Esophagus squamous epithelium (tissue), 5 donors: ENCODE data around the gene RIOK1. TPM values are rescaled to one million over a fixed set of nuclear protein-coding genes. Genes with fewer than 3 reads are reported as not detected.
"Not testable (repeated sequence)": the region's sequence is repeated elsewhere in the genome, so short reads cannot be mapped to it uniquely, and the experiment has no call there.

Source experiments
- DNase-seq: peaks from one replicate; lab custom pipeline; 2025; lab: John Stamatoyannopoulos, UW
- H3K27ac ChIP-seq, 4 donors: fragments of 200-600 bp; sonication (generic); one replicate each; pipeline ENCODE4 v1.5.1; 2016 to 2019; ENCODE audit warnings: mild to moderate bottlenecking in 1 of 4
- H3K27me3 ChIP-seq, 4 donors: fragments of 200-600 bp; sonication (generic); 1 replicate in 3 of 4; 2 replicates in 1 of 4; pipeline versions ENCODE4 v1.5.1 to v1.6.0; 2017 to 2021; ENCODE audit warnings: antibody characterized with exemption in 1 of 4
- H3K36me3 ChIP-seq, 3 donors: fragments of 200-600 bp; sonication (generic); one replicate each; pipeline ENCODE4 v1.5.1; 2016 to 2019
- H3K4me1 ChIP-seq, 3 donors: fragments of 200-600 bp; sonication (generic); one replicate each; pipeline ENCODE4 v1.5.1; 2017 to 2019
- H3K4me3 ChIP-seq, 4 donors: fragments of 200-600 bp; sonication (generic); 1 replicate in 3 of 4; 2 replicates in 1 of 4; pipeline ENCODE4 v1.5.1; 2016 to 2019; ENCODE audit warnings: mild to moderate bottlenecking in 2 of 4, moderate library complexity in 1 of 4
- H3K9me3 ChIP-seq, 3 donors: fragments of 200-600 bp; sonication (generic); one replicate each; pipeline ENCODE4 v1.5.1; 2016 to 2019
- CTCF ChIP-seq, 6 experiments: fragments of 450-650 bp in 4 of 6; fragments of 200-600 bp in 2 of 6; sonication (generic) in 2 of 6; IDR thresholded peaks; one replicate each; pipeline ENCODE4 v1.5.1; 2016 to 2019; ENCODE audit warnings: antibody characterized with exemption in 6 of 6, mild to moderate bottlenecking in 4 of 6, moderate library complexity in 4 of 6
- POLR2A ChIP-seq, 4 donors: fragments of 450-650 bp; IDR thresholded peaks; one replicate each; pipeline ENCODE4 v1.6.1; 2017; ENCODE audit warnings: antibody characterized with exemption in 4 of 4, mild to moderate bottlenecking in 4 of 4, moderate library complexity in 3 of 4
- WGBS, 2 donors: methylation state at CpG; one replicate each; pipeline ENCODE4 v1.1.5; 2018; 5-methylcytosine and 5-hydroxymethylcytosine counted together
- intact Hi-C: fragments of 100-400 bp; cut with DNase I; formaldehyde crosslinking; loops from one replicate; pipeline ENCODE4 v1.15.0; 2022
- total RNA-seq, 4 donors: library from RNA; depleted of rRNA; stranded (reverse); fragments of >200 nt; gene quantifications; one replicate each; pipeline ENCODE4 v1.1.0, GENCODE V29; 2016
- donor health status: DM: yes; HTN: yes; CAD: no.

Gene RIOK1
- total RNA-seq, 4 donors from 2014 or later, result 9.3 to 28.2 (median 22.9) TPM

- H3K27me3 ChIP-seq, H3K4me3 ChIP-seq, H3K27ac ChIP-seq, H3K36me3 ChIP-seq, H3K9me3 ChIP-seq, DNase-seq, intact Hi-C loops: not testable (repeated sequence)
- peaks cover 0 to 13% (median 6%) of the 10 kb centered on the region in 3 donors for H3K4me1 ChIP-seq
- WGBS, 2 donors, result 42 to 85% methylated on average over 3 of the region's 3 CpGs
Measured at GRCh38 chr6:7351916-7352315, 37.7 kb upstream of the RIOK1 start.

- Histone ChIP-seq H3K9me3 (no peaks in the 10 kb centered on the region), H3K27me3 (peaks cover 0 to 6% (median 0%) of the 10 kb centered on the region in 4 donors), H3K4me1 (no peaks in the 10 kb centered on the region), H3K4me3 (no peak overlapping the region), H3K27ac (no peak overlapping the region), H3K36me3 (no peaks in the 10 kb centered on the region)
- WGBS, 2 donors, result 82 to 91% methylated on average over 7 of the region's 7 CpGs
- DNase-seq, result no peak
- intact Hi-C loops, result no loop called here
- TF ChIP-seq POLR2A (IDR thresholded peaks at IDR 0.05), result no peak
- TF ChIP-seq CTCF (IDR thresholded peaks at IDR 0.05), result no peak
Measured at GRCh38 chr6:7367408-7367807, 22.2 kb upstream of the RIOK1 start.

- Histone ChIP-seq H3K4me1 (peaks cover 0 to 7% (median 0%) of the 10 kb centered on the region in 3 donors), H3K27ac (no peak overlapping the region), H3K4me3 (no peak overlapping the region), H3K36me3 (no peaks in the 10 kb centered on the region), H3K9me3 (no peaks in the 10 kb centered on the region), H3K27me3 (no peaks in the 10 kb centered on the region)
- TF ChIP-seq CTCF (IDR thresholded peaks at IDR 0.05), result no peak
- no peak for TF ChIP-seq POLR2A (IDR thresholded peaks at IDR 0.05)
- DNase-seq, result no peak
- WGBS, 2 donors, result 31 to 46% methylated on average over 3 of the region's 3 CpGs
- intact Hi-C loops, result no loop called here
Measured at GRCh38 chr6:7373739-7374138, 15.9 kb upstream of the RIOK1 start.

GRCh38 chr6:7377961-7378360 lies 11.6 kb upstream of the RIOK1 start:
- DNase-seq, result no peak
- no peak for TF ChIP-seq CTCF (IDR thresholded peaks at IDR 0.05)
- no peak for TF ChIP-seq POLR2A (IDR thresholded peaks at IDR 0.05)
- Histone ChIP-seq H3K4me1 (peaks cover 0 to 7% (median 0%) of the 10 kb centered on the region in 3 donors), H3K27me3 (no peaks in the 10 kb centered on the region), H3K9me3 (no peaks in the 10 kb centered on the region), H3K27ac (no peak overlapping the region), H3K36me3 (no peaks in the 10 kb centered on the region), H3K4me3 (no peak overlapping the region)
- WGBS, 2 donors, result 80 to 85% methylated on average over 1 of the region's 1 CpG
- intact Hi-C loops, result no loop called here

- no peak for DNase-seq
- Histone ChIP-seq H3K27me3 (no peaks in the 10 kb centered on the region), H3K4me1 (peaks cover 0 to 5% (median 0%) of the 10 kb centered on the region in 3 donors), H3K27ac (no peak overlapping the region), H3K36me3 (no peaks in the 10 kb centered on the region), H3K9me3 (no peaks in the 10 kb centered on the region), H3K4me3 (no peak overlapping the region)
- intact Hi-C loops, result no loop called here
- TF ChIP-seq POLR2A (IDR thresholded peaks at IDR 0.05) (no peak), CTCF (IDR thresholded peaks at IDR 0.05) (no peak)
- WGBS, 2 donors, result 50 to 55% methylated on average over 4 of the region's 4 CpGs
Measured at GRCh38 chr6:7378740-7379139, 10.9 kb upstream of the RIOK1 start.

GRCh38 chr6:7381092-7381491 lies 8.5 kb upstream of the RIOK1 start:
- intact Hi-C loops, result loop anchor here (10.0 kb wide), 1 partner anchor 66 kb away; the partner anchor contains the start of gene SSR1
- Histone ChIP-seq H3K36me3 (no peaks in the 10 kb centered on the region), H3K27ac (no peak overlapping the region), H3K9me3 (no peaks in the 10 kb centered on the region), H3K4me3 (no peak overlapping the region), H3K4me1 (no peaks in the 10 kb centered on the region), H3K27me3 (no peaks in the 10 kb centered on the region)
- 83 to 92% methylated on average over 1 of the region's 1 CpG for WGBS, 2 donors
- no peak for DNase-seq
- TF ChIP-seq POLR2A (IDR thresholded peaks at IDR 0.05) (no peak), CTCF (IDR thresholded peaks at IDR 0.05) (no peak)
